Measurements from ENCODE around the gene KIF25. TPM values are rescaled to one million over a fixed set of nuclear protein-coding genes. Genes with fewer than 3 reads are reported as not detected.

The KIF25 gene
- polyA plus RNA-seq, 1 donor from 2014 or later = not detected

- Histone ChIP-seq H3K27me3 (ENCODE audit: insufficient read depth, low read depth, low read length) (no peaks in the 10 kb centered on the region), H4K20me1 (ENCODE audit: insufficient read depth) (no peaks in the 10 kb centered on the region), H3K36me3 (ENCODE audit: insufficient read depth, low read length) (no peaks in the 10 kb centered on the region), H3F3A (ENCODE audit: insufficient read depth, low read length, poor library complexity, severe bottlenecking) (no peaks in the 10 kb centered on the region), H3K9me2 (ENCODE audit: insufficient read depth, low read length) (no peaks in the 10 kb centered on the region), H3K9me3 (ENCODE audit: low read length) (peaks cover 12% of the 10 kb centered on the region), H3K4me3 (ENCODE audit: low read length) (no peak overlapping the region), H3K4me2 (ENCODE audit: low read length) (no peak overlapping the region), H2AFZ (ENCODE audit: low read depth, low read length) (no peak overlapping the region), H3K9ac (ENCODE audit: low read length) (no peak overlapping the region), H3K27ac (ENCODE audit: low read length) (no peak overlapping the region), H3K79me2 (replicated peaks; ENCODE audit: insufficient read depth, low read length) (no peaks in the 10 kb centered on the region)
- TF ChIP-seq EP300 (conservative IDR thresholded peaks at IDR 0.05; ENCODE audit: poor library complexity, severe bottlenecking) = no peak
Measured at GRCh38 chr6:168011291-168011690, 13.8 kb downstream of the KIF25 start.

- H3K27ac ChIP-seq (ENCODE audit: low read length) = no peak overlapping the region
- no peaks in the 10 kb centered on the region for H3K27me3 ChIP-seq (ENCODE audit: insufficient read depth, low read depth, low read length)
- peaks cover 12% of the 10 kb centered on the region for H3K9me3 ChIP-seq (ENCODE audit: low read length)
- no peak overlapping the region for H3K9ac ChIP-seq (ENCODE audit: low read length)
- H3K36me3 ChIP-seq (ENCODE audit: insufficient read depth, low read length) = no peaks in the 10 kb centered on the region
- H3K9me2 ChIP-seq (ENCODE audit: insufficient read depth, low read length) = no peaks in the 10 kb centered on the region
- no peaks in the 10 kb centered on the region for H3F3A ChIP-seq (ENCODE audit: insufficient read depth, low read length, poor library complexity, severe bottlenecking)
- H3K4me3 ChIP-seq (ENCODE audit: low read length) = no peak overlapping the region
- no peaks in the 10 kb centered on the region for H4K20me1 ChIP-seq (ENCODE audit: insufficient read depth)
- no peak overlapping the region for H3K4me2 ChIP-seq (ENCODE audit: low read length)
- H3K79me2 ChIP-seq (replicated peaks; ENCODE audit: insufficient read depth, low read length) = no peaks in the 10 kb centered on the region
- TF ChIP-seq TAF1 (IDR thresholded peaks at IDR 0.05; ENCODE audit: low read depth) (no peak), CTCF (IDR thresholded peaks at IDR 0.05; ENCODE audit: poor library complexity, severe bottlenecking) (no peak), EZH2 (IDR thresholded peaks at IDR 0.05; ENCODE audit: borderline replicate concordance, insufficient read depth, low read length, poor library complexity, severe bottlenecking) (no peak), REST (IDR thresholded peaks at IDR 0.05; ENCODE audit: borderline replicate concordance) (no peak), RAD21 (conservative IDR thresholded peaks at IDR 0.05) (no peak), MXI1 (conservative IDR thresholded peaks at IDR 0.05; ENCODE audit: poor library complexity, severe bottlenecking) (no peak), SMC3 (conservative IDR thresholded peaks at IDR 0.05; ENCODE audit: poor library complexity) (no peak), POLR2AphosphoS5 (IDR thresholded peaks at IDR 0.05) (no peak), EP300 (conservative IDR thresholded peaks at IDR 0.05; ENCODE audit: poor library complexity, severe bottlenecking) (no peak)
- no peak overlapping the region for H2AFZ ChIP-seq (ENCODE audit: low read depth, low read length)
Measured at GRCh38 chr6:168012431-168013249, 15.2 kb downstream of the KIF25 start.
